Measurements from ENCODE around the gene IPO4.
"Not testable (repeated sequence)": the region's sequence is repeated elsewhere in the genome, so short reads cannot be mapped to it uniquely, and the experiment has no call there.

IPO4 gene

GRCh38 chr14:24188251-24189058 lies at the start of gene IPO4:
TSS of gene IPO4 (minus strand) at chr14:24188816. CDS start at chr14:24188787, 29 bp downstream.
- peak; percentile 92 for DNase-seq (ENCODE audit: low read depth)

GRCh38 chr14:24238123-24238522 lies 49.5 kb upstream of the IPO4 start:
- no peak for DNase-seq (ENCODE audit: low read depth)

GRCh38 chr14:24237463-24237955 lies 48.9 kb upstream of the IPO4 start:
- DNase-seq (ENCODE audit: low read depth): no peak

GRCh38 chr14:24236689-24237462 lies 48.3 kb upstream of the IPO4 start:
- no peak for DNase-seq (ENCODE audit: low read depth)

GRCh38 chr14:24235804-24236688 lies 47.4 kb upstream of the IPO4 start:
- DNase-seq (ENCODE audit: low read depth): no peak

- no peak for DNase-seq (ENCODE audit: low read depth)
Measured at GRCh38 chr14:24234095-24235005, 45.7 kb upstream of the IPO4 start.

GRCh38 chr14:24233538-24233866 lies 44.9 kb upstream of the IPO4 start:
- DNase-seq (ENCODE audit: low read depth): no peak

GRCh38 chr14:24232645-24233537 lies 44.3 kb upstream of the IPO4 start, which contains the start of gene GMPR2:
TSS of gene GMPR2 (plus strand) at chr14:24232929. CDS start at chr14:24233254, 325 bp downstream.
- DNase-seq (ENCODE audit: low read depth): no peak

GRCh38 chr14:24232121-24232644 lies 43.6 kb upstream of the IPO4 start, which contains the start of gene NEDD8:
TSS of gene NEDD8 (minus strand) at chr14:24232367. CDS start at chr14:24232267, 100 bp downstream.
- DNase-seq (ENCODE audit: low read depth): peak; percentile 75

GRCh38 chr14:24231263-24232120 lies 42.9 kb upstream of the IPO4 start:
- no peak for DNase-seq (ENCODE audit: low read depth)

GRCh38 chr14:24228902-24229301 lies 40.3 kb upstream of the IPO4 start:
- DNase-seq (ENCODE audit: low read depth): no peak

- no peak for DNase-seq (ENCODE audit: low read depth)
Measured at GRCh38 chr14:24226473-24226872, 37.9 kb upstream of the IPO4 start.

GRCh38 chr14:24224618-24225071 lies 36.0 kb upstream of the IPO4 start:
- peak; percentile 93 for DNase-seq (ENCODE audit: low read depth)

- DNase-seq (ENCODE audit: low read depth): not testable (repeated sequence)
Measured at GRCh38 chr14:24222987-24223386, 34.4 kb upstream of the IPO4 start.

GRCh38 chr14:24219521-24219920 lies 30.9 kb upstream of the IPO4 start:
- DNase-seq (ENCODE audit: low read depth): no peak

GRCh38 chr14:24219080-24219479 lies 30.5 kb upstream of the IPO4 start:
- no peak for DNase-seq (ENCODE audit: low read depth)

GRCh38 chr14:24216876-24217275 lies 28.3 kb upstream of the IPO4 start:
- not testable (repeated sequence) for DNase-seq (ENCODE audit: low read depth)

- no peak for DNase-seq (ENCODE audit: low read depth)
Measured at GRCh38 chr14:24216345-24216699, 27.7 kb upstream of the IPO4 start.
